ENCODE measurements around the gene RBM10.

The RBM10 gene

GRCh38 chrX:47233333-47234113 is 88.5 kb downstream of the RBM10 start:
- DNase-seq (ENCODE audit: low read depth in 4 of 4, low spot score in 1 of 4) = peak; percentile 65 to 87 (median 84)

DNA sequence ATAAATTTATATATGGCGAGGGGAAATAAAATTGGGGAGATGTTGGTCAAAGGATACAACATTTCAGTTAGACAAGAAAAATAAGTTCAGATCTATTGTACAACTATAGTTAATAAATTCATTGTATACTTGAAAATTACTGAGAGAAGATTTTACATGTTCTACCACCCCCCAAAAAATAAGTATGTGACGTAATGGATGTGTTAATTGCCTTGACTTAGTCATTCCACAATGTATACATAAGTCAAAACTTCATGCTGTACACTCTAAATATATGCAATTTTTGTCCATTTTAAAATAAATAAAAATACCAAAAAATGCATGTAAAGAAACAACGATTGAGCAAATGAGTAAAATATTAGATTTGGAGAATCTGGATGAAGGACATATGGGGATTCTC is 89.6 kb downstream of the RBM10 start:
- no peak for DNase-seq (ENCODE audit: low read depth in 4 of 4, low spot score in 1 of 4)

- no peak for DNase-seq (ENCODE audit: low read depth in 4 of 4, low spot score in 1 of 4)
Measured at GRCh38 chrX:47235691-47236103, 90.7 kb downstream of the RBM10 start.

Data from stimulated activated CD4-positive, alpha-beta T cell treated with anti-CD3 and anti-CD28 coated beads, Interleukin-1b, Interleukin-23, amount 100 ng/mL, for 24 hours (primary cell).